HepG2 (cell line): ENCODE measurements around the gene CYP2U1. TPM values are rescaled to one million over a fixed set of nuclear protein-coding genes. Genes with fewer than 3 reads are reported as not detected.
A peak's percentile ranks its signal among the peaks of the same experiment; 100 is the strongest.

Experiments used
- ASH2L ChIP-seq: fragments of 300-600, 200-600 bp; sonication (generic); IDR thresholded peaks from 2 replicates; pipeline ENCODE4 v1.7.0; 2017; ENCODE audit warnings: low read depth, mild to moderate bottlenecking, moderate library complexity, mixed read lengths, low read length; ENCODE audit not compliant: insufficient read length
- ATF3 ChIP-seq: sonication (generic); formaldehyde crosslinking; IDR thresholded peaks from 2 replicates; pipeline ENCODE4 v1.4.0; 2020; ENCODE audit warnings: missing genetic modification reagents
- FOXP1 ChIP-seq, 2 experiments: fragments of 450-650 bp in 1 of 2; IDR thresholded peaks; 2 replicates each; pipeline ENCODE4 v1.6.1; 2017 to 2018; ENCODE audit warnings: antibody characterized with exemption in 1 of 2
- GLI4 ChIP-seq: sonication (generic); formaldehyde crosslinking; IDR thresholded peaks from 2 replicates; pipeline ENCODE4 v1.5.1; 2020; ENCODE audit warnings: missing genetic modification reagents, mild to moderate bottlenecking, moderate library complexity, borderline replicate concordance
- KLF9 ChIP-seq: IDR thresholded peaks from 2 replicates; pipeline ENCODE4 v1.6.1; 2016; ENCODE audit warnings: low read depth
- MBD4 ChIP-seq: IDR thresholded peaks from 2 replicates; pipeline ENCODE4 v1.6.1; 2012; ENCODE audit warnings: low read length, inconsistent platforms, borderline replicate concordance
- MBNL3 ChIP-seq: fragments of 250-450 bp; sonication (Bioruptor Pico); conservative IDR thresholded peaks from 2 replicates; pipeline ENCODE4 v1.8.0; 2022; ENCODE audit warnings: mild to moderate bottlenecking, inconsistent platforms
- MTF2 ChIP-seq: sonication (generic); formaldehyde crosslinking; IDR thresholded peaks from 2 replicates; pipeline ENCODE4 v1.5.0; 2020; ENCODE audit warnings: missing genetic modification reagents, borderline replicate concordance
- NFE2 ChIP-seq: sonication (generic); formaldehyde crosslinking; IDR thresholded peaks from 2 replicates; pipeline ENCODE4 v1.4.0; 2020; ENCODE audit warnings: missing genetic modification reagents
- NR2F6 ChIP-seq, 2 experiments: IDR thresholded peaks; 2 replicates each; pipeline ENCODE4 v1.6.1; 2016; ENCODE audit warnings: antibody characterized with exemption in 1 of 2, mild to moderate bottlenecking in 1 of 2
- PAF1 ChIP-seq: IDR thresholded peaks from 2 replicates; pipeline ENCODE4 v1.6.1; 2016; ENCODE audit warnings: missing genetic modification reagents, missing compliant biosample characterization
- RFX1 ChIP-seq: fragments of 450-650 bp; IDR thresholded peaks from 2 replicates; pipeline ENCODE4 v1.6.1; 2017
- RFX3 ChIP-seq: IDR thresholded peaks from 2 replicates; pipeline ENCODE4 v1.6.1; 2016; ENCODE audit warnings: missing biosample characterization, missing genetic modification reagents
- SCMH1 ChIP-seq: sonication (generic); formaldehyde crosslinking; IDR thresholded peaks from 2 replicates; pipeline ENCODE4 v1.9.0; 2021; ENCODE audit warnings: missing genetic modification reagents, mild to moderate bottlenecking, borderline replicate concordance
- SIX1 ChIP-seq: sonication (generic); formaldehyde crosslinking; IDR thresholded peaks from 2 replicates; pipeline ENCODE4 v1.4.0; 2020; ENCODE audit warnings: missing genetic modification reagents, borderline replicate concordance
- TEAD3 ChIP-seq: optimal IDR thresholded peaks from 2 replicates; pipeline ENCODE3; 2016; ENCODE audit warnings: borderline replicate concordance
- ZBTB7A ChIP-seq: sonication (generic); formaldehyde crosslinking; IDR thresholded peaks from 2 replicates; pipeline ENCODE4 v1.8.0; 2022; ENCODE audit warnings: mild to moderate bottlenecking, missing genetic modification reagents
- ZKSCAN8 ChIP-seq: IDR thresholded peaks from 2 replicates; pipeline ENCODE4 v1.6.1; 2016; ENCODE audit warnings: borderline replicate concordance, missing genetic modification reagents, missing compliant biosample characterization
- ZMYM3 ChIP-seq: sonication (generic); formaldehyde crosslinking; IDR thresholded peaks from 2 replicates; pipeline ENCODE4 v1.5.1; 2020; ENCODE audit warnings: mild to moderate bottlenecking, missing genetic modification reagents
- ZNF329 ChIP-seq: sonication (generic); formaldehyde crosslinking; IDR thresholded peaks from 2 replicates; pipeline ENCODE4 v1.9.0; 2021; ENCODE audit warnings: low read depth, mild to moderate bottlenecking, missing genetic modification reagents
- ZNF749 ChIP-seq: sonication (generic); formaldehyde crosslinking; IDR thresholded peaks from 2 replicates; pipeline ENCODE4 v1.8.0; 2022; ENCODE audit warnings: mild to moderate bottlenecking, missing genetic modification reagents, moderate library complexity, borderline replicate concordance
- ZNF83 ChIP-seq: sonication (generic); formaldehyde crosslinking; IDR thresholded peaks from 2 replicates; pipeline ENCODE4 v1.4.0; 2020; ENCODE audit warnings: missing genetic modification reagents, mild to moderate bottlenecking, borderline replicate concordance
- ZNF841 ChIP-seq: sonication (generic); formaldehyde crosslinking; IDR thresholded peaks from 2 replicates; pipeline ENCODE4 v1.8.1; 2023; ENCODE audit warnings: missing genetic modification reagents, borderline replicate concordance
- polyA plus RNA-seq, 8 experiments: library from polyadenylated mRNA; depleted of rRNA in 3 of 8; stranded (reverse) in 7 of 8; unstranded in 1 of 8; fragments of >200 nt; fragmentation: Illumina TruSeq in 4 of 8; extraction: Trizol in 4 of 8; gene quantifications; 2 replicates each; pipeline versions ENCODE4 v1.2.1 to v1.2.3, GENCODE V29; 2011 to 2016; ENCODE audit warnings: low read depth in 4 of 8, missing spikeins in 1 of 8, mixed read lengths in 1 of 8; ENCODE audit not compliant: insufficient read depth in 1 of 8
- total RNA-seq, 5 experiments: library from RNA; depleted of rRNA; stranded (reverse); fragments of >200 nt; fragmentation: Illumina TruSeq; extraction: Trizol; gene quantifications; 2 replicates each; pipeline ENCODE4 v1.2.3, GENCODE V29; 2016; ENCODE audit warnings: low read depth in 1 of 5
- TF ChIP-seq, protein P1 (sequence below): sonication (generic); formaldehyde crosslinking; IDR thresholded peaks from 2 replicates; pipeline ENCODE4 v1.4.0; 2020; ENCODE audit warnings: missing genetic modification reagents
- TF ChIP-seq, protein P2 (sequence below): IDR thresholded peaks from 2 replicates; pipeline ENCODE4 v1.6.1; 2016; ENCODE audit warnings: mild to moderate bottlenecking
- TF ChIP-seq, protein P3 (sequence below): sonication (generic); formaldehyde crosslinking; conservative IDR thresholded peaks from 2 replicates; pipeline ENCODE4 v1.8.1; 2023; ENCODE audit warnings: missing genetic modification reagents

CYP2U1 gene
- total and polyA plus RNA-seq, 2 of the 13 experiments (the other 11 are each of a cell fraction or from before 2014, with no cell fraction given) = 1.4 to 3.4 TPM

GRCh38 chr4:107978716-107979451 is 47.5 kb downstream of the CYP2U1 start (continued):
- TF ChIP-seq GLI4 (CRISPR knock-in tag) = no peak
- TF ChIP-seq KLF9 (CRISPR knock-in tag) = no peak
- no peak for TF ChIP-seq RFX3 (CRISPR knock-in tag)
- TF ChIP-seq ASH2L = no peak
- TF ChIP-seq ATF3 (CRISPR knock-in tag) = no peak
- TF ChIP-seq PAF1 (CRISPR knock-in tag) = no peak
- 0 out of 2 replicates have a peak, but pooled peaks have one; percentile 51 for TF ChIP-seq SIX1 (CRISPR knock-in tag)
- no peak for TF ChIP-seq SCMH1 (CRISPR knock-in tag)
- TF ChIP-seq TEAD3 (CRISPR knock-in tag) = peak; percentile 42
- TF ChIP-seq NR2F6 (IDR thresholded peaks at IDR 0.05) = peak; percentile 34; the same call in 1 of the 2 replicates
- TF ChIP-seq NR2F6 (CRISPR knock-in tag; IDR thresholded peaks at IDR 0.05) = peak; percentile 61; the same call in 1 of the 2 replicates
- TF ChIP-seq ZBTB7A (CRISPR knock-in tag) = no peak
- no peak for TF ChIP-seq ZNF749 (CRISPR knock-in tag)
- 0 out of 2 replicates have a peak, but pooled peaks have one; percentile 24 for TF ChIP-seq ZKSCAN8
- TF ChIP-seq ZNF83 (CRISPR knock-in tag) = no peak
- TF ChIP-seq ZNF329 (CRISPR knock-in tag) = no peak
- TF ChIP-seq MBNL3 (CRISPR knock-in tag) = no peak
- no peak for TF ChIP-seq NFE2 (CRISPR knock-in tag)
- TF ChIP-seq ZMYM3 (CRISPR knock-in tag) = 0 out of 2 replicates have a peak, but pooled peaks have one; percentile 48
- no peak for TF ChIP-seq ZNF841
- TF ChIP-seq, protein P1, sequence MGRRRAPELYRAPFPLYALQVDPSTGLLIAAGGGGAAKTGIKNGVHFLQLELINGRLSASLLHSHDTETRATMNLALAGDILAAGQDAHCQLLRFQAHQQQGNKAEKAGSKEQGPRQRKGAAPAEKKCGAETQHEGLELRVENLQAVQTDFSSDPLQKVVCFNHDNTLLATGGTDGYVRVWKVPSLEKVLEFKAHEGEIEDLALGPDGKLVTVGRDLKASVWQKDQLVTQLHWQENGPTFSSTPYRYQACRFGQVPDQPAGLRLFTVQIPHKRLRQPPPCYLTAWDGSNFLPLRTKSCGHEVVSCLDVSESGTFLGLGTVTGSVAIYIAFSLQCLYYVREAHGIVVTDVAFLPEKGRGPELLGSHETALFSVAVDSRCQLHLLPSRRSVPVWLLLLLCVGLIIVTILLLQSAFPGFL (CRISPR knock-in tag) = no peak
- no peak for TF ChIP-seq MBD4
- no peak for TF ChIP-seq MTF2 (CRISPR knock-in tag)
- TF ChIP-seq, protein P2, sequence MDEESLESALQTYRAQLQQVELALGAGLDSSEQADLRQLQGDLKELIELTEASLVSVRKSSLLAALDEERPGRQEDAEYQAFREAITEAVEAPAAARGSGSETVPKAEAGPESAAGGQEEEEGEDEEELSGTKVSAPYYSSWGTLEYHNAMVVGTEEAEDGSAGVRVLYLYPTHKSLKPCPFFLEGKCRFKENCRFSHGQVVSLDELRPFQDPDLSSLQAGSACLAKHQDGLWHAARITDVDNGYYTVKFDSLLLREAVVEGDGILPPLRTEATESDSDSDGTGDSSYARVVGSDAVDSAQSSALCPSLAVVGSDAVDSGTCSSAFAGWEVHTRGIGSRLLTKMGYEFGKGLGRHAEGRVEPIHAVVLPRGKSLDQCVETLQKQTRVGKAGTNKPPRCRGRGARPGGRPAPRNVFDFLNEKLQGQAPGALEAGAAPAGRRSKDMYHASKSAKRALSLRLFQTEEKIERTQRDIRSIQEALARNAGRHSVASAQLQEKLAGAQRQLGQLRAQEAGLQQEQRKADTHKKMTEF = 0 out of 2 replicates have a peak, but pooled peaks have one; percentile 30
- TF ChIP-seq RFX1 = no peak
- no peak for TF ChIP-seq FOXP1 (IDR thresholded peaks at IDR 0.05)
- TF ChIP-seq FOXP1 (CRISPR knock-in tag; IDR thresholded peaks at IDR 0.05) = no peak
- TF ChIP-seq, protein P3, sequence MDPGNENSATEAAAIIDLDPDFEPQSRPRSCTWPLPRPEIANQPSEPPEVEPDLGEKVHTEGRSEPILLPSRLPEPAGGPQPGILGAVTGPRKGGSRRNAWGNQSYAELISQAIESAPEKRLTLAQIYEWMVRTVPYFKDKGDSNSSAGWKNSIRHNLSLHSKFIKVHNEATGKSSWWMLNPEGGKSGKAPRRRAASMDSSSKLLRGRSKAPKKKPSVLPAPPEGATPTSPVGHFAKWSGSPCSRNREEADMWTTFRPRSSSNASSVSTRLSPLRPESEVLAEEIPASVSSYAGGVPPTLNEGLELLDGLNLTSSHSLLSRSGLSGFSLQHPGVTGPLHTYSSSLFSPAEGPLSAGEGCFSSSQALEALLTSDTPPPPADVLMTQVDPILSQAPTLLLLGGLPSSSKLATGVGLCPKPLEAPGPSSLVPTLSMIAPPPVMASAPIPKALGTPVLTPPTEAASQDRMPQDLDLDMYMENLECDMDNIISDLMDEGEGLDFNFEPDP (CRISPR knock-in tag) = no peak
